ENCODE data around the gene RAG2. TPM values are rescaled to one million over a fixed set of nuclear protein-coding genes. Genes with fewer than 3 reads are reported as not detected.

Gene RAG2
- total RNA-seq, 1 experiment from 2014 or later: not detected

GRCh38 chr11:36578458-36578857 is 19.6 kb downstream of the RAG2 start:
- H4K20me1 ChIP-seq (ENCODE audit: insufficient read depth): no peaks in the 10 kb centered on the region
- no peak overlapping the region for H3K27ac ChIP-seq (ENCODE audit: low read depth, low read length)
- no TSS peak for BruUV-seq (replicated peaks)
- no peaks in the 10 kb centered on the region; a peak in 1 of 4 replicates for H3K9me3 ChIP-seq (ENCODE audit: control insufficient read depth in 1 of 2, insufficient read depth in 1 of 2, low read depth in 1 of 2, low read length in 2 of 2)
- no peaks in the 10 kb centered on the region for H3K79me2 ChIP-seq (ENCODE audit: insufficient read depth, low read length)
- ChIA-PET POLR2A (no interaction called here), RAD21 (ENCODE audit: low non-redundant PET in 1 of 2, low total read pairs in 2 of 2, uncharacterized antibody in 2 of 2, unreplicated experiment in 2 of 2) (no interaction called here), CTCF (no interaction called here)
- no peak for DNase-seq (ENCODE audit: low read depth, low spot score)
- no peak for ATAC-seq
- H3K4me1 ChIP-seq (ENCODE audit: control insufficient read depth in 1 of 2, insufficient read depth in 2 of 2, low read length in 2 of 2): no peaks in the 10 kb centered on the region
- H3K36me3 ChIP-seq (ENCODE audit: control insufficient read depth in 1 of 2, insufficient read depth in 2 of 2, low read length in 2 of 2): no peaks in the 10 kb centered on the region
- no peak overlapping the region for H2AFZ ChIP-seq (ENCODE audit: low read depth, low read length, poor library complexity, severe bottlenecking)
- no peak overlapping the region for H3K4me2 ChIP-seq (ENCODE audit: low read length)
- H3K27me3 ChIP-seq (ENCODE audit: insufficient read depth, low read length): peaks cover 5% of the 10 kb centered on the region; the same call in 1 of the 2 replicates
- no peak overlapping the region for H3K9ac ChIP-seq (ENCODE audit: low read length)
- intact Hi-C loops (cut with micrococcal nuclease): no loop called here
- no peaks in the 10 kb centered on the region for H3K9me2 ChIP-seq (ENCODE audit: insufficient read depth)
- TF ChIP-seq TCF7L2 (IDR thresholded peaks at IDR 0.05; ENCODE audit: borderline replicate concordance, extremely low read depth, insufficient read depth, insufficient read length) (no peak), ZNF274 (IDR thresholded peaks at IDR 0.05; ENCODE audit: low read depth, low read length) (no peak), FOSL1 (IDR thresholded peaks at IDR 0.05; ENCODE audit: low read depth) (no peak), JUND (IDR thresholded peaks at IDR 0.05) (no peak), YY1 (IDR thresholded peaks at IDR 0.05; ENCODE audit: extremely low read depth, insufficient replicate concordance, low read depth, low read length) (no peak), CEBPB (IDR thresholded peaks at IDR 0.05; ENCODE audit: low read depth) (no peak), EZH2 (IDR thresholded peaks at IDR 0.05) (no peak), EGR1 (IDR thresholded peaks at IDR 0.05; ENCODE audit: low read depth) (no peak), CTCF (IDR thresholded peaks at IDR 0.05 in 2 of 3, conservative IDR thresholded peaks at IDR 0.05 in 1 of 3; ENCODE audit: borderline replicate concordance in 1 of 3, insufficient read depth in 1 of 3, low read depth in 2 of 3, low read length in 2 of 3) (no peak), SP1 (IDR thresholded peaks at IDR 0.05; ENCODE audit: low read depth) (no peak), REST (IDR thresholded peaks at IDR 0.05; ENCODE audit: low read depth) (no peak)
- H3K4me3 ChIP-seq (replicated peaks in 1 of 2; ENCODE audit: low read depth in 1 of 2, low read length in 2 of 2): no peak overlapping the region
